Tibial artery (tissue), 4 donors: ENCODE results near the gene SUGCT.
"Not testable (repeated sequence)": the region's sequence is repeated elsewhere in the genome, so short reads cannot be mapped to it uniquely, and the experiment has no call there.

Source experiments
- DNase-seq, 2 donors: peaks; one replicate each; pipeline ENCODE4 v3.0.0-alpha.2; 2019
- H3K27ac ChIP-seq, 2 donors: fragments of 200-600 bp; sonication (generic) in 1 of 2; 1 replicate in 1 of 2; 2 replicates in 1 of 2; pipeline ENCODE4 v1.5.1; 2018 to 2019; ENCODE audit warnings: mild to moderate bottlenecking in 1 of 2
- H3K27me3 ChIP-seq, 2 donors: fragments of 200-600 bp; sonication (generic) in 1 of 2; one replicate each; pipeline versions ENCODE4 v1.5.1 to v1.6.0; 2016 to 2019
- H3K36me3 ChIP-seq, 3 donors: fragments of 200-600 bp; sonication (generic) in 2 of 3; one replicate each; pipeline ENCODE4 v1.5.1; 2016 to 2019; ENCODE audit warnings: mild to moderate bottlenecking in 2 of 3
- H3K4me1 ChIP-seq, 4 donors: fragments of 200-600 bp; sonication (generic) in 2 of 4; 1 replicate in 3 of 4; 2 replicates in 1 of 4; pipeline ENCODE4 v1.5.1; 2016 to 2019
- H3K4me3 ChIP-seq, 2 donors: fragments of 200-600 bp; sonication (generic) in 1 of 2; 1 replicate in 1 of 2; 2 replicates in 1 of 2; pipeline ENCODE4 v1.5.1; 2018 to 2019; ENCODE audit warnings: mild to moderate bottlenecking in 2 of 2
- H3K9me3 ChIP-seq, 3 donors: fragments of 200-600 bp; sonication (generic) in 1 of 3; one replicate each; pipeline ENCODE4 v1.5.1; 2016 to 2019
- CTCF ChIP-seq, 2 experiments: fragments of 200-600 bp in 1 of 2; fragments of 450-650 bp in 1 of 2; IDR thresholded peaks; one replicate each; pipeline ENCODE4 v1.5.1; 2017 to 2019; ENCODE audit warnings: antibody characterized with exemption in 2 of 2, mild to moderate bottlenecking in 1 of 2, moderate library complexity in 1 of 2
- intact Hi-C: fragments of 100-400 bp; cut with DNase I; formaldehyde crosslinking; loops from one replicate; pipeline ENCODE4 v1.15.0; 2023; ENCODE audit warnings: low total_unique reads

The SUGCT gene

GRCh38 chr7:40401406-40401805 lies 266.6 kb downstream of the SUGCT start:
- Histone ChIP-seq H3K27ac (peak overlapping the region; percentile 24 to 44), H3K4me1 (peaks cover 0 to 37% (median 8%) of the 10 kb centered on the region in 4 donors), H3K36me3 (no peaks in the 10 kb centered on the region), H3K27me3 (no peaks in the 10 kb centered on the region), H3K4me3 (no peak overlapping the region), H3K9me3 (no peaks in the 10 kb centered on the region)
- TF ChIP-seq CTCF (IDR thresholded peaks at IDR 0.05): no peak
- intact Hi-C loops: no loop called here
- no peak for DNase-seq

- H3K4me3 ChIP-seq: no peak overlapping the region
- no peaks in the 10 kb centered on the region for H3K9me3 ChIP-seq
- H3K27me3 ChIP-seq: no peaks in the 10 kb centered on the region
- H3K27ac ChIP-seq: peak overlapping the region in 1 of 2 donors; percentile 7
- intact Hi-C loops: no loop called here
- H3K36me3 ChIP-seq: no peaks in the 10 kb centered on the region
- no peak for TF ChIP-seq CTCF (IDR thresholded peaks at IDR 0.05)
- DNase-seq: no peak
- H3K4me1 ChIP-seq: peaks cover 0 to 25% (median 3%) of the 10 kb centered on the region in 4 donors
Measured at GRCh38 chr7:40402661-40403060, 267.9 kb downstream of the SUGCT start.

- Histone ChIP-seq H3K27ac (no peak overlapping the region), H3K4me1 (peaks cover 0 to 24% (median 3%) of the 10 kb centered on the region in 4 donors), H3K9me3 (no peaks in the 10 kb centered on the region), H3K27me3 (no peaks in the 10 kb centered on the region), H3K36me3 (no peaks in the 10 kb centered on the region), H3K4me3 (no peak overlapping the region)
- DNase-seq: no peak
- no peak for TF ChIP-seq CTCF (IDR thresholded peaks at IDR 0.05)
- intact Hi-C loops: no loop called here
Measured at GRCh38 chr7:40403703-40404476, 269.1 kb downstream of the SUGCT start.

GRCh38 chr7:40405991-40406390 lies 271.2 kb downstream of the SUGCT start:
- H3K27ac ChIP-seq: no peak overlapping the region
- H3K9me3 ChIP-seq: no peaks in the 10 kb centered on the region
- H3K27me3 ChIP-seq: no peaks in the 10 kb centered on the region
- H3K4me1 ChIP-seq: peaks cover 0 to 22% (median 3%) of the 10 kb centered on the region in 4 donors
- intact Hi-C loops: no loop called here
- DNase-seq: no peak
- no peaks in the 10 kb centered on the region for H3K36me3 ChIP-seq
- no peak overlapping the region for H3K4me3 ChIP-seq
- TF ChIP-seq CTCF (IDR thresholded peaks at IDR 0.05): no peak

- peaks cover 0 to 4% (median 0%) of the 10 kb centered on the region in 4 donors for H3K4me1 ChIP-seq
- H3K27me3 ChIP-seq: no peaks in the 10 kb centered on the region
- no peak for TF ChIP-seq CTCF (IDR thresholded peaks at IDR 0.05)
- H3K4me3 ChIP-seq: no peak overlapping the region
- intact Hi-C loops: no loop called here
- H3K36me3 ChIP-seq: no peaks in the 10 kb centered on the region
- H3K27ac ChIP-seq: no peak overlapping the region
- no peaks in the 10 kb centered on the region for H3K9me3 ChIP-seq
- no peak for DNase-seq
Measured at GRCh38 chr7:40412323-40412722, 277.5 kb downstream of the SUGCT start.

GRCh38 chr7:40414704-40415103 lies 279.9 kb downstream of the SUGCT start:
- H3K27me3 ChIP-seq, intact Hi-C loops, H3K27ac ChIP-seq, H3K9me3 ChIP-seq, H3K4me1 ChIP-seq, H3K4me3 ChIP-seq, DNase-seq, H3K36me3 ChIP-seq: not testable (repeated sequence)
